Breast epithelium (tissue), 3 donors: ENCODE measurements around the gene SFXN2.

Source experiments
- POLR2A ChIP-seq: fragments of 450-650 bp; IDR thresholded peaks from one replicate; pipeline ENCODE4 v1.6.1; 2016; ENCODE audit warnings: antibody characterized with exemption, mild to moderate bottlenecking, moderate library complexity
- POLR2AphosphoS5 ChIP-seq, 3 donors: sonication (generic); formaldehyde crosslinking; IDR thresholded peaks; one replicate each; pipeline ENCODE4 v1.6.1; 2017; ENCODE audit warnings: antibody characterized with exemption in 3 of 3
- TF ChIP-seq, protein P1 (sequence below), 3 donors: fragments of 450-650 bp; IDR thresholded peaks; one replicate each; pipeline ENCODE4 v1.5.1; 2016 to 2017; ENCODE audit warnings: antibody characterized with exemption in 3 of 3, mild to moderate bottlenecking in 3 of 3, moderate library complexity in 3 of 3

DNA sequence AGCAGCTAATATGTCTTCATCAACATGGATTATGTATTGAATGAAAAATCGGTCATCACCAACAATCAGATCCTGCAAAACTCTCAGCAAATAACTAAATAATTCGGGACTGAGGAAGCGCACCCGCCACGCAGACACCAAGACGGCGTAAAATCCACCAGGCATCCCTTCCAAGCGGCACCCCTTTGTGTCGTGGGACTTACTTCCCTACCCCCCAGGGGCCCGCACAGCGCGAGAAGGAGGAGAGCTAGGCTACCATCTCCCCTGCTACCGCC lies 960 bp upstream of the SFXN2 start:
- TF ChIP-seq, protein P1, sequence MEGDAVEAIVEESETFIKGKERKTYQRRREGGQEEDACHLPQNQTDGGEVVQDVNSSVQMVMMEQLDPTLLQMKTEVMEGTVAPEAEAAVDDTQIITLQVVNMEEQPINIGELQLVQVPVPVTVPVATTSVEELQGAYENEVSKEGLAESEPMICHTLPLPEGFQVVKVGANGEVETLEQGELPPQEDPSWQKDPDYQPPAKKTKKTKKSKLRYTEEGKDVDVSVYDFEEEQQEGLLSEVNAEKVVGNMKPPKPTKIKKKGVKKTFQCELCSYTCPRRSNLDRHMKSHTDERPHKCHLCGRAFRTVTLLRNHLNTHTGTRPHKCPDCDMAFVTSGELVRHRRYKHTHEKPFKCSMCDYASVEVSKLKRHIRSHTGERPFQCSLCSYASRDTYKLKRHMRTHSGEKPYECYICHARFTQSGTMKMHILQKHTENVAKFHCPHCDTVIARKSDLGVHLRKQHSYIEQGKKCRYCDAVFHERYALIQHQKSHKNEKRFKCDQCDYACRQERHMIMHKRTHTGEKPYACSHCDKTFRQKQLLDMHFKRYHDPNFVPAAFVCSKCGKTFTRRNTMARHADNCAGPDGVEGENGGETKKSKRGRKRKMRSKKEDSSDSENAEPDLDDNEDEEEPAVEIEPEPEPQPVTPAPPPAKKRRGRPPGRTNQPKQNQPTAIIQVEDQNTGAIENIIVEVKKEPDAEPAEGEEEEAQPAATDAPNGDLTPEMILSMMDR (IDR thresholded peaks at IDR 0.05) = peak in 1 of 3 donors; percentile 26
- TF ChIP-seq POLR2A (no peak), POLR2AphosphoS5 (IDR thresholded peaks at IDR 0.05) (no peak)
